Hepatocyte (in vitro differentiated cells): Measurements from ENCODE around the gene SFXN5.

Experiments used
- CTCF ChIP-seq: fragments of 200-600 bp; sonication (generic); IDR thresholded peaks from 2 replicates; pipeline ENCODE4 v1.5.1; 2016; ENCODE audit warnings: antibody characterized with exemption, mild to moderate bottlenecking; ENCODE audit not compliant: poor library complexity
- EZH2 ChIP-seq: fragments of 200-600 bp; sonication (generic); IDR thresholded peaks from 2 replicates; pipeline ENCODE4 v1.6.1; 2016; ENCODE audit warnings: antibody characterized with exemption, mild to moderate bottlenecking, borderline replicate concordance

- TF ChIP-seq CTCF (no peak), EZH2 (no peak)
Observed at GRCh38 chr2:73043929-73044832, 27.3 kb downstream of the SFXN5 start.
